Measurements from ENCODE around the gene RTCB. TPM values are rescaled to one million over a fixed set of nuclear protein-coding genes. Genes with fewer than 3 reads are reported as not detected.

The RTCB gene
- total RNA-seq, 2 experiments from 2014 or later = 77.9 to 82.7 TPM

- no peaks in the 10 kb centered on the region for H3K36me3 Mint-ChIP-seq (ENCODE audit: low read depth)
- H3K4me3 Mint-ChIP-seq = no peak overlapping the region
- H3K9me3 Mint-ChIP-seq = no peaks in the 10 kb centered on the region
- TF ChIP-seq CTCF (IDR thresholded peaks at IDR 0.05) = no peak
- no peaks in the 10 kb centered on the region for H3K4me1 Mint-ChIP-seq (ENCODE audit: low read depth)
- POLR2A ChIA-PET = interaction anchor here (1.6 kb wide), 1 partner anchor 18 kb away, joined by 4 read pairs; the partner anchor contains the start of gene RTCB
- H3K27ac Mint-ChIP-seq = no peak overlapping the region
- intact Hi-C loops (cut with micrococcal nuclease) = no loop called here
- DNase-seq = no peak
- no peak for ATAC-seq
- peaks cover 13% of the 10 kb centered on the region for H3K27me3 Mint-ChIP-seq
- CTCF ChIA-PET = no interaction called here
Observed at GRCh38 chr22:32430352-32430751, 18.3 kb upstream of the RTCB start.

DNA sequence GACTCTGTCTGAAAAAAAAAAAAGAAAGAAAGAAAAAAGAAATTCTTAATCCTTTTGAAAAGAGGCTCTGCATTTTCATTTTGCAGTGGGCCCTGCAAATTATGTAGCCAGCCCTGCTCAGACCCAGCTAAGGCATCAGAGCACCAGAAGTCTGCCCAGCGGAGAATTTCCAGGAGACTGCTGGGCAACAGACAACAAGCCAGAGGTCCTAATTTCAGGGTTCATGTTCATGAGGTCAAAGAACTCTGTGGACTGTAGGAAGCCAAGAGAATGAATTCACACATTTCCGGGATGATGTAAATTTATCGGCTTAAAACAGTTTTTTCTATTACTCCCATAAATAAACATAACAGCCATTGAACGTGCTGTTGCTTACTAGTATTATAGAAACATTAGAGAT, 14.8 kb upstream of the RTCB start:
- ATAC-seq (no peak), DNase-seq (no peak)
- intact Hi-C loops (cut with micrococcal nuclease) = no loop called here
- ChIA-PET CTCF (no interaction called here), POLR2A (no interaction called here)
- Mint-ChIP-seq H3K4me1 (ENCODE audit: low read depth) (no peaks in the 10 kb centered on the region), H3K9me3 (no peaks in the 10 kb centered on the region), H3K4me3 (no peak overlapping the region), H3K27me3 (peaks cover 23% of the 10 kb centered on the region), H3K36me3 (ENCODE audit: low read depth) (no peaks in the 10 kb centered on the region), H3K27ac (no peak overlapping the region)
- no peak for TF ChIP-seq CTCF (IDR thresholded peaks at IDR 0.05)

- H3K9me3 Mint-ChIP-seq = no peaks in the 10 kb centered on the region
- no peak overlapping the region for H3K4me3 Mint-ChIP-seq
- H3K36me3 Mint-ChIP-seq (ENCODE audit: low read depth) = no peaks in the 10 kb centered on the region
- no peak for TF ChIP-seq CTCF (IDR thresholded peaks at IDR 0.05)
- no peak overlapping the region for H3K27ac Mint-ChIP-seq
- intact Hi-C loops (cut with micrococcal nuclease) = no loop called here
- ATAC-seq (no peak), DNase-seq (no peak)
- CTCF ChIA-PET = no interaction called here
- H3K4me1 Mint-ChIP-seq (ENCODE audit: low read depth) = no peaks in the 10 kb centered on the region
- POLR2A ChIA-PET = interaction anchor here (0.5 to 1.0 kb wide), 2 partner anchors 12 to 36 kb away, joined by 3 to 4 read pairs; partner anchors contain the start of gene RTCB
- H3K27me3 Mint-ChIP-seq = peaks cover 30% of the 10 kb centered on the region
Observed at GRCh38 chr22:32423664-32424063, 11.6 kb upstream of the RTCB start.

- intact Hi-C loops (cut with micrococcal nuclease) = no loop called here
- DNase-seq (no peak), ATAC-seq (no peak)
- TF ChIP-seq CTCF (IDR thresholded peaks at IDR 0.05) = no peak
- Mint-ChIP-seq H3K4me3 (no peak overlapping the region), H3K4me1 (ENCODE audit: low read depth) (no peaks in the 10 kb centered on the region), H3K9me3 (no peaks in the 10 kb centered on the region), H3K27ac (no peak overlapping the region), H3K27me3 (peaks cover 33% of the 10 kb centered on the region), H3K36me3 (ENCODE audit: low read depth) (no peaks in the 10 kb centered on the region)
- CTCF ChIA-PET = interaction anchor here (1.3 kb wide), 1 partner anchor 44 kb away, joined by 3 read pairs; no protein-coding TSS in a partner anchor
- POLR2A ChIA-PET = interaction anchor here (1.2 kb wide), 1 partner anchor 10 kb away, joined by 3 read pairs; no protein-coding TSS in a partner anchor
Observed at GRCh38 chr22:32422062-32422461, 10.0 kb upstream of the RTCB start.

DNA sequence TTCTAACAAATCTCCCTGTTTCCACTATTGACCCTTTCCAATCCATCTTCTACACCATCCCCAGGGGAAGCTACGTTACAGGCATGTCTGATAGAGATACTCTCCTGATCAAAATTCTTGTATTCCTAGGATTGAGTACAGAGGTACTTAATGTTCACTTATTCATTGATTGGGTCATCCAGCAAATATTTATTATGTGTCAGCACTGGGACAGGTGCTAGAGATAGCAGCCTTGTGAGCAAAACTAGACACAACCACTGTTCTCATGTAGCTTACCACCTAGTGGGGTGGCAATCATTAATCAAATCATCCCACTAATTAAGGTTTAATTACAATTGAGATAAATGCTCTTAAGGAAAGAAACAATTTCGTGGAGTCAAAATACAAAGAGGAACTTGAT, 9.4 kb upstream of the RTCB start:
- Mint-ChIP-seq H3K27me3 (peaks cover 33% of the 10 kb centered on the region), H3K4me3 (no peak overlapping the region), H3K4me1 (ENCODE audit: low read depth) (no peaks in the 10 kb centered on the region), H3K9me3 (no peaks in the 10 kb centered on the region), H3K36me3 (ENCODE audit: low read depth) (no peaks in the 10 kb centered on the region), H3K27ac (no peak overlapping the region)
- no peak for TF ChIP-seq CTCF (IDR thresholded peaks at IDR 0.05)
- intact Hi-C loops (cut with micrococcal nuclease) = no loop called here
- ChIA-PET CTCF (interaction anchor here (0.8 to 1.3 kb wide), 2 partner anchors 9 to 43 kb away, joined by 3 read pairs; partner anchors contain the start of gene RTCB), POLR2A (interaction anchor here (1.2 to 1.3 kb wide), 2 partner anchors 10 to 11 kb away, joined by 3 to 6 read pairs; no protein-coding TSS in a partner anchor)
- ATAC-seq = no peak
- DNase-seq = no peak

All from activated CD8-positive, alpha-beta T cell treated with anti-CD3 and anti-CD28 coated beads for 36 hours (primary cell).